HG03558 (cell line): ENCODE results near the gene NUMA1.

Source experiments
- ATAC-seq: cut with Tn5 transposase; IDR thresholded peaks from one replicate; pipeline ENCODE4 v1.9.1; 2021; ENCODE audit warnings: moderate number of reproducible peaks; ENCODE audit not compliant: unreplicated experiment; ENCODE audit errors: extremely low read depth

The NUMA1 gene

GRCh38 chr11:71979602-71980001, 100.7 kb downstream of the NUMA1 start:
- no peak for ATAC-seq

- no peak for ATAC-seq
Measured at GRCh38 chr11:71979094-71979493, 101.2 kb downstream of the NUMA1 start.

- ATAC-seq = no peak
Measured at GRCh38 chr11:71977743-71978418, 102.5 kb downstream of the NUMA1 start.

GRCh38 chr11:71977090-71977489, 103.3 kb downstream of the NUMA1 start:
- ATAC-seq = no peak

GRCh38 chr11:71976551-71976950, 103.8 kb downstream of the NUMA1 start:
- no peak for ATAC-seq

- ATAC-seq = no peak
Measured at GRCh38 chr11:71971680-71972079, 108.7 kb downstream of the NUMA1 start.

- no peak for ATAC-seq
Measured at GRCh38 chr11:71964641-71965040, 115.7 kb downstream of the NUMA1 start.

- ATAC-seq = no peak
Measured at GRCh38 chr11:71963468-71963867, 116.9 kb downstream of the NUMA1 start.

- no peak for ATAC-seq
Measured at GRCh38 chr11:71962428-71963038, 117.8 kb downstream of the NUMA1 start.

GRCh38 chr11:71955898-71956456, 124.4 kb downstream of the NUMA1 start:
- no peak for ATAC-seq
